SJSA1 (cell line): ENCODE measurements around the gene CAPN12. TPM values are rescaled to one million over a fixed set of nuclear protein-coding genes. Genes with fewer than 3 reads are reported as not detected.
"Not testable (repeated sequence)": the region's sequence is repeated elsewhere in the genome, so short reads cannot be mapped to it uniquely, and the experiment has no call there.

Source experiments
- DNase-seq, 2 experiments: peaks; one replicate each; pipeline ENCODE4 v3.0.0-alpha.2; 2015 to 2020; ENCODE audit warnings: low spot score in 2 of 2, low read depth in 1 of 2
- H3K27ac ChIP-seq: fragments of 250-450 bp; sonication (Bioruptor Pico); 2 replicates; pipeline ENCODE4 v1.5.1; 2020; ENCODE audit warnings: mild to moderate bottlenecking, moderate library complexity
- H3K27me3 ChIP-seq: fragments of 250-450 bp; sonication (Bioruptor Pico); replicated peaks from 2 replicates; pipeline ENCODE4 v1.5.1; 2020; ENCODE audit warnings: mild to moderate bottlenecking, moderate library complexity
- H3K36me3 ChIP-seq: fragments of 250-450 bp; sonication (Bioruptor Pico); 2 replicates; pipeline ENCODE4 v1.5.1; 2020; ENCODE audit warnings: mild to moderate bottlenecking
- H3K4me1 ChIP-seq: fragments of 250-450 bp; sonication (Bioruptor Pico); replicated peaks from 2 replicates; pipeline ENCODE4 v1.6.1; 2021; ENCODE audit warnings: mild to moderate bottlenecking
- H3K4me3 ChIP-seq: fragments of 250-450 bp; sonication (Bioruptor Pico); 2 replicates; pipeline ENCODE4 v1.5.1; 2020; ENCODE audit warnings: mild to moderate bottlenecking
- H3K9me3 ChIP-seq: fragments of 250-450 bp; sonication (Bioruptor Pico); replicated peaks from 2 replicates; pipeline ENCODE4 v1.5.1; 2020; ENCODE audit warnings: mild to moderate bottlenecking
- total RNA-seq: library from RNA; depleted of rRNA; stranded (reverse); fragments of >200 nt; shearing (Covaris generic); gene quantifications from 2 replicates; pipeline ENCODE4 v1.2.3, GENCODE V29; 2014

Gene CAPN12
- total RNA-seq, 1 experiment from 2014 or later: not detected

- not testable (repeated sequence) for H3K27ac ChIP-seq, H3K4me3 ChIP-seq, DNase-seq
These were observed 16.7 kb upstream of the CAPN12 start for GRCh38 chr19:38760805-38761517.

GRCh38 chr19:38759590-38760003, 15.3 kb upstream of the CAPN12 start:
- H3K4me1 ChIP-seq: no peaks in the 10 kb centered on the region
- H3K27me3 ChIP-seq: no peaks in the 10 kb centered on the region
- no peak overlapping the region for H3K27ac ChIP-seq
- no peak overlapping the region for H3K4me3 ChIP-seq
- H3K36me3 ChIP-seq: no peaks in the 10 kb centered on the region
- no peaks in the 10 kb centered on the region for H3K9me3 ChIP-seq
- DNase-seq: no peak

More at GRCh38 chr19:38760805-38761517, 16.7 kb upstream of the CAPN12 start:
- not testable (repeated sequence) for H3K27me3 ChIP-seq, H3K4me1 ChIP-seq, H3K9me3 ChIP-seq, H3K36me3 ChIP-seq

GRCh38 chr19:38754196-38754595, 9.9 kb upstream of the CAPN12 start:
- H3K27me3 ChIP-seq, H3K4me3 ChIP-seq, DNase-seq, H3K4me1 ChIP-seq, H3K27ac ChIP-seq, H3K36me3 ChIP-seq, H3K9me3 ChIP-seq: not testable (repeated sequence)

DNA sequence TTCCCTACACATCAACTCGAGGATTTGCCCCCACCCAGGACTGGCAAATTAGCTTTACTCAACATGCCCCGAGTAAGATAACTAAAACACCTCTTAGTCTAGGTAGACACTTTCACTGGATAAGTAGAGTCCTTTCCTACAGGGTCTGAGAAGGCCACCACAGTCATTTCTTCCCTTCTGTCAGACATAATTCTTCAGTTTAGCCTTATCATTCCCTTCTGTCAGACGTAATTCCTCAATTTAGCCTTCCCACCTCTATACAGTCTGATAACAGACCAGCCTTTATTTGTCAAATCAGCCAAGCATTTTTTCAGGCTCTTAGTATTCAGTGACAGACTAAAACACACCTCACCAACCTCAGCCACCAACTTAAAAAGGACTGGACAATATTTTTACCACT, 9.5 kb upstream of the CAPN12 start:
- H3K4me1 ChIP-seq, H3K4me3 ChIP-seq, H3K36me3 ChIP-seq, H3K27me3 ChIP-seq, DNase-seq, H3K27ac ChIP-seq, H3K9me3 ChIP-seq: not testable (repeated sequence)

DNA sequence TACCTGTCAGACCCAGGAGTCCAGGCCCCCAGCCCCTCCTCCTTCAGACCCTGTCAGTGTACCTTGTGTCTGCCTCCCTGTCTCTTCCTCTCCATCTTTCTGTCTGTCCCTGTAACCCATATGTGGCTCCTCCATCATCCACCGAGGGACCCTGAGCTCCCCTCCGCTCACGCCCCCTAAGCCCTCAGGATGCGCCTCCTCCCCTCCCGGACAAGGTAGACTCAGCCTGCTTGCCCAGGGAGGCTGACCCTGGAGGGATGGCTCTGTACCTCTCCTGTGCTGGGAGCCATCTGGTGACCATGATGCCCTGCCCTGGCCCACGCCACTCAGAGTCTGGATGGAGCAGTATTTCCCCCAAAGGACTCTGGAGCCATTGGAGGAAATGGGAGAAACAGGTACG, 1.0 kb upstream of the CAPN12 start:
- no peak for DNase-seq
- H3K27me3 ChIP-seq: no peaks in the 10 kb centered on the region
- no peak overlapping the region for H3K27ac ChIP-seq
- no peak overlapping the region for H3K4me3 ChIP-seq
- H3K36me3 ChIP-seq: no peaks in the 10 kb centered on the region
- no peaks in the 10 kb centered on the region for H3K4me1 ChIP-seq
- H3K9me3 ChIP-seq: no peaks in the 10 kb centered on the region

- H3K36me3 ChIP-seq: no peaks in the 10 kb centered on the region
- H3K9me3 ChIP-seq: no peaks in the 10 kb centered on the region
- no peak for DNase-seq
- no peak overlapping the region for H3K4me3 ChIP-seq
- no peaks in the 10 kb centered on the region for H3K4me1 ChIP-seq
- H3K27me3 ChIP-seq: no peaks in the 10 kb centered on the region
- no peak overlapping the region for H3K27ac ChIP-seq
These were observed 600 bp upstream of the CAPN12 start for GRCh38 chr19:38744874-38745273.

DNA sequence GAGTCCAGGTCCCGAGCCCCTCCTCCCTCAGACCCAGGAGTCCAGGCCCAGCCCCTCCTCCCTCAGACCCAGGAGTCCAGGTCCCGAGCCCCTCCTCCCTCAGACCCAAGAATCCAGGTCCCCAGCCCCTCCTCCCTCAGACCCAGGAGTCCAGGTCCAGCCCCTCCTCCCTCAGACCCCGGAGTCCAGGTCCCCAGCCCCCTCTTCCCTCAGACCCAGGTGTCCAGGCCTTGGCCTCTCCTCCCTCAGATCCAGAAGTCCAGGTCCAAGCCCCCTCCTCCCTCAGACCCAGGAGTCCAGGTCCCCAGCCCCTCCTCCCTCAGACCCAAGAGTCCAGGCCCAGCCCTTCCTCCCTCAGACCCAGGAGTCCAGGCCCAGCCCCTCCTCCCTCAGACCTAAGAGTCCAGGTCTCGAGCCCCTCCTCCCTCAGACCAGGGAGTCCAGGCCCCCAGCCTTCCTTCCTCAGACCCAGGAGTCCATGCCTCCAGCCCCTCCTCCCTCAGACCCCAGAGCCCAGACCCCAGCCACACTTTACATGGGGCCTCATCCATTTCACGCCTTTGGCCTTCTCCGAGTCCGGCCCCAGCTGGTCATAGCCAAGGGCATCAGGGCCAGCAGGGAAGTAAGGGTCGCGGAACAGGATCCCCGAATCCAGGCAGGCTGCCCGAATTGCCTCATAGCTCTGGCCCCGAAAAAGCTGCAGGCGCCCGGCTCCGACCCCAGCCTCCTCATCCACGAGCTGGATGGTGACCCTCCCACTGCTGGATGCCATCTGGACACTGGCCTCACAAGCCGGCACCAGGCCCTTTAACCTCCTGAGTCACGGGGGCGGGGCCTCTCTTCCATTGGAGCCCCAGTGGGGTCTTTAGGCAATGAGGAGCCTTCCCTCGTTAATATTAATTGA, 628 bp downstream of the CAPN12 start:
- no peak overlapping the region for H3K27ac ChIP-seq
- H3K36me3 ChIP-seq: no peaks in the 10 kb centered on the region
- H3K4me3 ChIP-seq: no peak overlapping the region
- no peaks in the 10 kb centered on the region for H3K4me1 ChIP-seq
- H3K9me3 ChIP-seq: no peaks in the 10 kb centered on the region
- no peak for DNase-seq
- no peaks in the 10 kb centered on the region for H3K27me3 ChIP-seq

- no peaks in the 10 kb centered on the region for H3K9me3 ChIP-seq
- DNase-seq: no peak
- no peaks in the 10 kb centered on the region for H3K27me3 ChIP-seq
- no peaks in the 10 kb centered on the region for H3K4me1 ChIP-seq
- no peaks in the 10 kb centered on the region for H3K36me3 ChIP-seq
- no peak overlapping the region for H3K4me3 ChIP-seq
- H3K27ac ChIP-seq: no peak overlapping the region
These were observed 1.4 kb downstream of the CAPN12 start for GRCh38 chr19:38742906-38743305.

DNA sequence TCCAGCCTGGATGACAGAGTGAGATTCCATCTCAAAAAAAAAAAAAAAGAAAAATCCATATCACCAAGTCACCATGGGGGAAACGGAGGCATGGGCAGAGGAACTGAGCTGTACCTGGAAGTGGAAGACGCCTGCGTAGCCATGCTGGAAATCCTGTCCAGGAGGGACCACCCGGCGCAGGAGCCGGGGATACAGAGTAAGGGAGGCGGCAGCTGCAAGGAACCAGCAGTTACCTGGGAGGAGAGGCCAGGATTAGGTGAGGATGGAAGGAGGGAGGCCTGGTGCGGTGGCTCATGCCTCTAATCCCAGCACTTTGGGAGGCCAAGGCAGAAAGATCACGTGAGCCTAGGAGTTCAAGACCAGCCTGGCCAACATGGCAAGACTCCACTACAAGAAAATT, 2.0 kb downstream of the CAPN12 start:
- no peaks in the 10 kb centered on the region for H3K36me3 ChIP-seq
- no peaks in the 10 kb centered on the region for H3K4me1 ChIP-seq
- no peak for DNase-seq
- no peak overlapping the region for H3K27ac ChIP-seq
- H3K4me3 ChIP-seq: no peak overlapping the region
- no peaks in the 10 kb centered on the region for H3K9me3 ChIP-seq
- no peaks in the 10 kb centered on the region for H3K27me3 ChIP-seq

GRCh38 chr19:38741670-38742069, 2.6 kb downstream of the CAPN12 start:
- H3K27ac ChIP-seq: no peak overlapping the region
- no peaks in the 10 kb centered on the region for H3K27me3 ChIP-seq
- DNase-seq: no peak
- no peaks in the 10 kb centered on the region for H3K4me1 ChIP-seq
- no peaks in the 10 kb centered on the region for H3K9me3 ChIP-seq
- H3K36me3 ChIP-seq: no peaks in the 10 kb centered on the region
- H3K4me3 ChIP-seq: no peak overlapping the region

- Histone ChIP-seq H3K27me3 (no peaks in the 10 kb centered on the region), H3K4me3 (no peak overlapping the region), H3K27ac (no peak overlapping the region), H3K4me1 (peaks cover 3% of the 10 kb centered on the region), H3K9me3 (no peaks in the 10 kb centered on the region), H3K36me3 (no peaks in the 10 kb centered on the region)
- no peak for DNase-seq
These were observed 3.3 kb downstream of the CAPN12 start for GRCh38 chr19:38740932-38741331.

GRCh38 chr19:38740257-38740592, 4.0 kb downstream of the CAPN12 start:
- no peaks in the 10 kb centered on the region for H3K9me3 ChIP-seq
- no peak for DNase-seq
- no peak overlapping the region for H3K27ac ChIP-seq
- peaks cover 3% of the 10 kb centered on the region for H3K4me1 ChIP-seq
- H3K4me3 ChIP-seq: no peak overlapping the region
- H3K27me3 ChIP-seq: no peaks in the 10 kb centered on the region
- no peaks in the 10 kb centered on the region for H3K36me3 ChIP-seq

- Histone ChIP-seq H3K4me1 (peaks cover 3% of the 10 kb centered on the region), H3K4me3 (no peak overlapping the region)
These were observed 4.6 kb downstream of the CAPN12 start for GRCh38 chr19:38739440-38740256.

More at GRCh38 chr19:38739440-38740256, 4.6 kb downstream of the CAPN12 start:
- Histone ChIP-seq H3K9me3 (no peaks in the 10 kb centered on the region), H3K27ac (no peak overlapping the region), H3K27me3 (no peaks in the 10 kb centered on the region), H3K36me3 (no peaks in the 10 kb centered on the region)
- DNase-seq: no peak
